Retinal pigment epithelial cell (primary cell): Measurements from ENCODE around the gene ABI3.
"Not testable (repeated sequence)": the region's sequence is repeated elsewhere in the genome, so short reads cannot be mapped to it uniquely, and the experiment has no call there.

Experiments
- DNase-seq: peaks from one replicate; pipeline ENCODE4 v3.0.0-alpha.2; 2010; ENCODE audit warnings: low read depth
- H3K4me3 ChIP-seq: 2 replicates; pipeline ENCODE4 v1.5.1; 2011; ENCODE audit warnings: mild to moderate bottlenecking, low read length, control low read depth, moderate library complexity
- CTCF ChIP-seq: conservative IDR thresholded peaks from 2 replicates; pipeline ENCODE4 v1.5.1; 2011; ENCODE audit warnings: low read depth, low read length, control low read depth, inconsistent platforms

The ABI3 gene

GRCh38 chr17:49258394-49258793 is 47.9 kb downstream of the ABI3 start:
- no peak overlapping the region for H3K4me3 ChIP-seq
- DNase-seq, result no peak
- TF ChIP-seq CTCF, result no peak

GRCh38 chr17:49259663-49260010 is 49.1 kb downstream of the ABI3 start:
- peak overlapping the region; percentile 50 for H3K4me3 ChIP-seq
- DNase-seq, result no peak
- TF ChIP-seq CTCF, result no peak

- peak overlapping the region; percentile 50 for H3K4me3 ChIP-seq
- no peak for DNase-seq
- no peak for TF ChIP-seq CTCF
These were observed 49.7 kb downstream of the ABI3 start for GRCh38 chr17:49260011-49260816.

GRCh38 chr17:49260817-49261291 is 50.3 kb downstream of the ABI3 start:
- DNase-seq, result peak; percentile 44
- peak overlapping the region; percentile 50 for H3K4me3 ChIP-seq
- no peak for TF ChIP-seq CTCF

GRCh38 chr17:49261540-49261939 is 51.0 kb downstream of the ABI3 start:
- not testable (repeated sequence) for DNase-seq, H3K4me3 ChIP-seq

GRCh38 chr17:49266233-49266632 is 55.7 kb downstream of the ABI3 start:
- TF ChIP-seq CTCF, result no peak
- no peak overlapping the region for H3K4me3 ChIP-seq
- DNase-seq, result no peak

GRCh38 chr17:49267912-49268311 is 57.4 kb downstream of the ABI3 start:
- no peak for TF ChIP-seq CTCF
- H3K4me3 ChIP-seq, result no peak overlapping the region
- no peak for DNase-seq
